Renal cortical epithelial cell (primary cell): ENCODE data around the gene FSHR. TPM values are rescaled to one million over a fixed set of nuclear protein-coding genes. Genes with fewer than 3 reads are reported as not detected.
A peak's percentile ranks its signal among the peaks of the same experiment; 100 is the strongest.

Source experiments
- DNase-seq: peaks from one replicate; pipeline ENCODE4 v3.0.0-alpha.2; 2011; ENCODE audit warnings: low read depth
- total RNA-seq: library from RNA; depleted of rRNA; stranded (reverse); fragments of >200 nt; gene quantifications from 2 replicates; pipeline ENCODE4 v1.2.3, GENCODE V29; 2014

FSHR gene
- total RNA-seq, 1 donor from 2014 or later = 0.05 TPM

- no peak for DNase-seq
Observed at GRCh38 chr2:49032126-49032525, 122.2 kb downstream of the FSHR start.

- DNase-seq = peak; percentile 2
Observed at GRCh38 chr2:49029406-49029805, 124.9 kb downstream of the FSHR start.

GRCh38 chr2:49028101-49028500 is 126.2 kb downstream of the FSHR start:
- DNase-seq = peak; percentile 84

GRCh38 chr2:49026706-49027105 is 127.6 kb downstream of the FSHR start:
- no peak for DNase-seq

- DNase-seq = no peak
Observed at GRCh38 chr2:49021271-49021670, 133.0 kb downstream of the FSHR start.

- no peak for DNase-seq
Observed at GRCh38 chr2:49005261-49005660, 149.1 kb downstream of the FSHR start.

GRCh38 chr2:49004036-49004626 is 150.2 kb downstream of the FSHR start:
- DNase-seq = no peak

- DNase-seq = no peak
Observed at GRCh38 chr2:49003201-49003600, 151.1 kb downstream of the FSHR start.

- DNase-seq = peak; percentile 76
Observed at GRCh38 chr2:49002750-49003149, 151.6 kb downstream of the FSHR start.

GRCh38 chr2:49000695-49001094 is 153.6 kb downstream of the FSHR start:
- peak; percentile 30 for DNase-seq

- DNase-seq = no peak
Observed at GRCh38 chr2:48998449-48998848, 155.9 kb downstream of the FSHR start.

- no peak for DNase-seq
Observed at GRCh38 chr2:48993576-48993975, 160.7 kb downstream of the FSHR start.

- DNase-seq = no peak
Observed at GRCh38 chr2:48991415-48992131, 162.7 kb downstream of the FSHR start.

GRCh38 chr2:48984922-48985321 is 169.4 kb downstream of the FSHR start:
- DNase-seq = no peak

GRCh38 chr2:48983551-48983950 is 170.8 kb downstream of the FSHR start:
- DNase-seq = no peak

GRCh38 chr2:48982887-48983435 is 171.4 kb downstream of the FSHR start:
- no peak for DNase-seq

- no peak for DNase-seq
Observed at GRCh38 chr2:48980846-48981245, 173.5 kb downstream of the FSHR start.

- no peak for DNase-seq
Observed at GRCh38 chr2:48979691-48980090, 174.6 kb downstream of the FSHR start.

- no peak for DNase-seq
Observed at GRCh38 chr2:48978131-48978530, 176.2 kb downstream of the FSHR start.

- DNase-seq = no peak
Observed at GRCh38 chr2:48971801-48972200, 182.5 kb downstream of the FSHR start.

- DNase-seq = no peak
Observed at GRCh38 chr2:48968011-48968410, 186.3 kb downstream of the FSHR start.

GRCh38 chr2:48965204-48965603 is 189.1 kb downstream of the FSHR start:
- DNase-seq = peak; percentile 57

- no peak for DNase-seq
Observed at GRCh38 chr2:48961009-48961408, 193.3 kb downstream of the FSHR start.
